RWPE2 (cell line): Measurements from ENCODE around the gene THOC2.
"Not testable (repeated sequence)": the region's sequence is repeated elsewhere in the genome, so short reads cannot be mapped to it uniquely, and the experiment has no call there.

Experiments used
- ATAC-seq: fragments of 200-7000 bp; cut with Tn5 transposase; 3 replicates; pipeline ENCODE4 v1.9.1; 2021; ENCODE audit warnings: low read depth
- DNase-seq: peaks from one replicate; pipeline ENCODE4 v3.0.0-alpha.2; 2020; ENCODE audit warnings: low spot score
- H3K27ac ChIP-seq: fragments of 450-650 bp; 2 replicates; pipeline ENCODE4 v1.5.1; 2017; ENCODE audit warnings: mild to moderate bottlenecking; ENCODE audit not compliant: poor library complexity, severe bottlenecking
- H3K27me3 ChIP-seq: fragments of 250-450 bp; sonication (Bioruptor Pico); 2 replicates; pipeline ENCODE4 v1.5.1; 2021; ENCODE audit warnings: mild to moderate bottlenecking, moderate library complexity; ENCODE audit not compliant: insufficient read depth, poor library complexity, severe bottlenecking
- H3K36me3 ChIP-seq: fragments of 250-450 bp; sonication (Bioruptor Pico); 2 replicates; pipeline ENCODE4 v1.5.1; 2020; ENCODE audit warnings: low read depth, mild to moderate bottlenecking, moderate library complexity
- H3K4me1 ChIP-seq: fragments of 250-450 bp; sonication (Bioruptor Pico); 2 replicates; pipeline ENCODE4 v1.5.1; 2021; ENCODE audit warnings: mild to moderate bottlenecking, moderate library complexity; ENCODE audit not compliant: insufficient read depth, poor library complexity, severe bottlenecking
- H3K4me3 ChIP-seq: fragments of 250-450 bp; sonication (Bioruptor Pico); 2 replicates; pipeline ENCODE4 v1.5.1; 2021; ENCODE audit warnings: mild to moderate bottlenecking, moderate library complexity; ENCODE audit not compliant: severe bottlenecking
- H3K9me3 ChIP-seq: fragments of 250-450 bp; sonication (Bioruptor Pico); 2 replicates; pipeline ENCODE4 v1.5.1; 2021; ENCODE audit warnings: mild to moderate bottlenecking, moderate library complexity; ENCODE audit not compliant: severe bottlenecking
- CTCF ChIP-seq: fragments of 450-650 bp; IDR thresholded peaks from one replicate; pipeline ENCODE4 v1.5.1; 2017; ENCODE audit warnings: mild to moderate bottlenecking, moderate library complexity; ENCODE audit not compliant: poor library complexity, severe bottlenecking

Gene THOC2

GRCh38 chrX:123580792-123581191 lies 152.1 kb downstream of the THOC2 start:
- DNase-seq, result no peak
- no peak overlapping the region for H3K4me3 ChIP-seq
- H3K9me3 ChIP-seq, result no peaks in the 10 kb centered on the region
- no peak overlapping the region for H3K27ac ChIP-seq
- no peaks in the 10 kb centered on the region for H3K27me3 ChIP-seq
- H3K36me3 ChIP-seq, result no peaks in the 10 kb centered on the region
- no peak for TF ChIP-seq CTCF
- ATAC-seq, result no peak
- H3K4me1 ChIP-seq, result no peaks in the 10 kb centered on the region

- not testable (repeated sequence) for H3K4me3 ChIP-seq, H3K27me3 ChIP-seq, H3K36me3 ChIP-seq, H3K4me1 ChIP-seq, H3K27ac ChIP-seq, DNase-seq, H3K9me3 ChIP-seq, ATAC-seq
Observed at GRCh38 chrX:123574027-123574426, 158.8 kb downstream of the THOC2 start.

GRCh38 chrX:123570011-123570590 lies 162.8 kb downstream of the THOC2 start:
- ATAC-seq (no peak), DNase-seq (no peak)
- Histone ChIP-seq H3K27ac (no peak overlapping the region), H3K36me3 (no peaks in the 10 kb centered on the region), H3K9me3 (no peaks in the 10 kb centered on the region), H3K4me3 (no peak overlapping the region), H3K4me1 (no peaks in the 10 kb centered on the region), H3K27me3 (no peaks in the 10 kb centered on the region)
- TF ChIP-seq CTCF, result no peak

- no peaks in the 10 kb centered on the region for H3K27me3 ChIP-seq
- H3K36me3 ChIP-seq, result no peaks in the 10 kb centered on the region
- H3K27ac ChIP-seq, result no peak overlapping the region
- H3K4me1 ChIP-seq, result no peaks in the 10 kb centered on the region
- H3K4me3 ChIP-seq, result no peak overlapping the region
- no peak for ATAC-seq
- no peak for TF ChIP-seq CTCF
- DNase-seq, result no peak
- H3K9me3 ChIP-seq, result no peaks in the 10 kb centered on the region
Observed at GRCh38 chrX:123563167-123563566, 169.7 kb downstream of the THOC2 start.

- no peaks in the 10 kb centered on the region for H3K9me3 ChIP-seq
- no peaks in the 10 kb centered on the region for H3K27me3 ChIP-seq
- H3K36me3 ChIP-seq, result no peaks in the 10 kb centered on the region
- no peaks in the 10 kb centered on the region for H3K4me1 ChIP-seq
- H3K27ac ChIP-seq, result no peak overlapping the region
- TF ChIP-seq CTCF, result no peak
- DNase-seq, result no peak
- H3K4me3 ChIP-seq, result no peak overlapping the region
- ATAC-seq, result no peak
Observed at GRCh38 chrX:123562342-123563146, 170.3 kb downstream of the THOC2 start.
